AG20443 (cell line): ENCODE results near the gene MAPK7.

Experiments
- DNase-seq: peaks from one replicate; pipeline ENCODE4 v3.0.0; 2012; ENCODE audit warnings: low spot score, mixed read lengths

Gene MAPK7

DNA sequence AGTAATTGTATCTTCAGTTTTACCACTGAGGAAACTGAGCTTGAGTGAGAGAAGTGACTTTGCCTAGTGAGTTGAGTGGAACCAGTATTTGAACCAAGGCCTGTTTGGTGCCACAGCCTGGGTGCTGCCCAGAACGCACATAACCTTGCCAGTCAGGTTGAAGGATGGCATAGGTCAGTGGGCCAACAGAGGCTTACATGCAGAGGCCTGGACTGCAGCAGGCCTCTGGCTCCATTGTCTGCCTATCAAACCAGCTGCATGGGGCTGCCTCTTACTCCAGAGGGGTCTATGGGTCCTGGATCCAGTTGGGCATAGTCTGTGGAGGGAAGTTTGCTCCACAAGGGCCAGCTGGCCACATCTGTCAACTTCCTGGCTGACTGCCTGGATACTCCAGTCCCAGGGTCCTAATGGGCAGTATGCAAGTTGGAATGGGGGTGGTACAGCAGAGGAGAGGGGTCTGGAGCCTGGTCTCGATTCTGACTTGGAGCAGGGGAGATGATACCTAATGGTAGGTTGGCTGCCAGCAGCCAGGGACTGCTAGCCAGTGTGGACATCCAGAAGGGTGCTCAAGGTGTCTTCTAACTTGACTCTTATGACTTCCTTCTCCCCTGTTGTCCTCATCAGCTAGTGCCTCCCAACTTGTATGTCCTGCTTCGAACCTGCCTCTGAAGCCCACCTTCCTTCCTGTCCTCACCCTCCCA is 21.6 kb downstream of the MAPK7 start:
- DNase-seq = no peak

DNA sequence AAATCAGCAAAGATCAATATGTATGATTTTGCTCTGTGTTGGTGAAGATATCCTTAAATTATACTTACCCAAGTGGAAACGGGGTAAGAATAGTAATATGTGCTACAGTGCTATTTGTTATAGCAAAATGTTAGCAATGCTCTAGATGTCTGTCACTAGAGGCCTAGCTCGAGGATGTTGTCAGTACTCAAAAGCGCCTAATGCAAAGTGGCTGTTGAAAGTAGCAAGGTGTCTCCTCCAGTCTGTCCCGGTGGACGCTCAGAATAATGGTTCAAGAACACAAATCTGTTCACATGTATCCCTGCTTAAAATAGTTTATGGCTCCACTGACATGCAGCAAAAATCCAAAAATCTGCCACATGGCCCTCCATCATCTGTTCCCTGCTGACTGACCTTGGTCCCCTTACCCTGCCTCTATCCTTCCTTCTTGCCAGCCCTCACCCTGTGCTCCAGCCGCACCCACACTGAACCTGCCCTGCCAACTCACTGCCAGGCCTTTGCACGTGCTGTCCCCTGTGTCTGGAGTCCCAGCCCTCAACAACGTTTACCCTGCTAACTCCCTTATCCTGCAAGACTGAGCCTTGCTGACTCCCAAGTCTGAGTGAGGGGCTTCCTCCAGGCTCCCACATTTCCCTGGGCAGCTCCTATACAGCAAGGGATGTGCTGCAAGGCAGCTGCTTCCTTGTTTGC is 23.2 kb downstream of the MAPK7 start:
- DNase-seq = no peak

DNA sequence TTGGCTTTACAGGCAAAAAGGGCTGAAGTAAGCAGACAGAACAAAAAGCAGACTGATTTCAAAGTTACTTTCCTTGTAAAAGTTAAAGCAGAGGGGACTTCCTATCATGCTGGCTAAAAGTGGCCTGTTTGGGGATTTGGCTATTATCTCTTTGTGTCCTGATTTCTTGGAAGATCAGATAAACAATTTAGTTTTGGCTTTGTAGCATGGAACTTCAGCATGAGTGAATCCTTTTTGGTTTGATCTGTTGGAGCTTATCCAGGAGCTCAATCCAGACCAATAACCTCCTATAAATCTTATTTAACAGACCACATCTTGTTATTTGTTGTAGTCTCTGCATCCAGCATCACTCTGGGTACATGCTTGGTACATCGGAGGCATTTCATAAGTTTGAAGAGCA is 23.9 kb downstream of the MAPK7 start:
- DNase-seq = no peak

DNA sequence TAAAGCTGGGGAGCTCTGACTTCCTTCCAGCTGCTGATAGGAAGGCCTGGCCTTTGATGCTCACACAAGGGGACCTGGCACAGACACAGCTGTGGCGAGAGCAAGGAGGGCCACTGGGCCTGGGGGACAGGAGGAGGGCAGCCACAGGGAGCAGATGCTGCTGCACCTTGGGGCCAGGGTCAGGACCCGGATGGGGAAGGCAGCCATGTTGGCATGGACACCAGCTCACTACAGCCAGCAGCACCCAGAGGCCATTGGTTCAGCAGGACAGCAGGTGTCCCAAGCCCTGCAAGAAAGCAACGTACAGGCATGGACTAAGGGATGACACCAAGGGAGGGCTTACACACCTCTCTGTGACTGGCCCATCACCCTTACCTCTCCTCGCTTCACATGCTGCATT is 24.7 kb downstream of the MAPK7 start:
- no peak for DNase-seq

DNA sequence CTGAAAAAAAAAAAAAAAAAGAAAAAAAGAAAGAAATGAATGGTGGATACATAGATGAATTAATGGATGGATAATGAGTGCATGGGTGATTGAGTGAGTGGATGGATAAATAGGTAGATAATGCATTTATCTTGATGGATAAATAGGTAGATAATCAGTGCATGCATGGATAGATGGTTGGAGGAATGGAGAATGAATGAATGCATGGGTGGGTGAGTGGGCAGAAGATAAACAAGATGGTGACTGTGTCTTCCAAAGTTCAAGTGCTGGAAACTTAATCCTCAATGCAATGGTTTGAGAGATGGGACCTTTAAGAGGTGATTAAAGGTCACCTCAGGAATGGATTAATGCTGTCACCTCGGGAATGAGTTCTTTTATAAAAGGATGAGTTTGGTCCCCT is 26.0 kb downstream of the MAPK7 start:
- DNase-seq = no peak

DNA sequence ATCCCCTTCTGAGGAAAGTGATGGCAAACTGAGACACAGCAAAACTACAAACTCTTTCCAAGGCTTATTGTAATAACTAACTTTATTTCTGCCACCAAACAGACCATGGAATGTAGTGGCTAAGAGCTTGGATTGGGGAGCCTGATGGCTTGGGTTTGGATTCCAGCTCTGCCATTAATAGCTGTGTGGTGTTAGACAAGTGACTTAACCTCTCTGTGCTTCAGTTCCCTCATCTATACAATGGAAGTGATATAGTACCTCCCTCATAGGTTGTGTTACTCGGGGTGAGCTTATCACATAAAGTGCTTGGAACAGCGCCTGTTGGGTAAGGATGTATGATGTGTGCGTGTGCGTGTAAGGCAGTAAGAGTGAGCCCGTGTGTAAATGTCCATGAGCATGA is 26.8 kb downstream of the MAPK7 start:
- DNase-seq = no peak

DNA sequence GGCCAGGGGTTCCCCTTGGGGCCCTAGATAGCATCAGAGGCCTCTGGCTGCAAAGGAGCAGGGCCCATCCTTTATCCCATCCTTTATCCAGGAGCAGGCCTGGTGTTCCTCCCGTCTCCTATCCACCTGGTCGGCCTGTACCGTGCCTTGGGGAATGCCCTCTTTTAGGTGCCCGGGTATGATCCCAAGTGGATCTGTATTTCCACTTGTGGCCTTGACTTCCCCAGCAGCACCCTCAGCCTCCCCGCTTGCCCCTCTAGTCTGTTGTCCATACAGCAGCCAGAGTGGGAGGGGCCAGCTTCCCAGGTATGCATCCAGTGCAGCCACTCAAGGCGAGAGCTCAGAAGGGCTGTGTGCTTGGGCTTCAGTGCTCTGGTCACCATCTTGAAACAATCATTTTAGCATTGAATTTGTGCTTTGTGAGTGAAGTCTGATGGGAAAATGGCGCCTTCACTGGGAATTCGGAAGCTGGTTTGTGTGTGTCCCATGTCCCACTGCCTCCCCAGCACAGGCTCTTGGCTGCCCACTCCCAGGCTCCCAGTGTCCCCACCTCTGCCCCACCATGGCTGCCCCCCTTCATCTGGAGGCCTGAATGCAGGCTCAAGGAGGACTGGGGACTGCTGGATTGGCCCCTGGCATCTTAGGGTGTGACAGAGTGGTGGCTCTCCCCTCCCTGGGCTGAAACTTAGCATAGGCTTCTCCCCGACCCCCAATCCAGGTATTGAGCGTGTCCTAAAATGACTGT is 29.5 kb downstream of the MAPK7 start:
- DNase-seq = no peak

DNA sequence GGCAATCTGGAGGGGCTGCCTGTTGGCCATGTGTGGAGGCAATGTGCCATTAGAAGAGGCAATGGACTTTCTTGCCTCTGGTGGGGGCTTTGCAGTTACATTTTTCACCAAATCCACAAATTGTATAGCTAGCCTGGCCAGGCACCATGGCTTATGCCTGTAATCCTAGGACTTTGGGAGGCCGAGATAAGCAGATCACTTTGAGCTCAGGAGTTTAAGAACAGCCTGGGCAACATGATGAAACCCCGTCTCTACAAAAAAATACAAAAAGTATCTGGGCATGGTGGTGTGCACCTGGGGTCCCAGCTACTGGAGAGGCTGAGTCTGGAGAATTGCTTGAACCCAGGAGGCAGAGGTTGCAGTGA is 30.0 kb downstream of the MAPK7 start:
- no peak for DNase-seq

DNA sequence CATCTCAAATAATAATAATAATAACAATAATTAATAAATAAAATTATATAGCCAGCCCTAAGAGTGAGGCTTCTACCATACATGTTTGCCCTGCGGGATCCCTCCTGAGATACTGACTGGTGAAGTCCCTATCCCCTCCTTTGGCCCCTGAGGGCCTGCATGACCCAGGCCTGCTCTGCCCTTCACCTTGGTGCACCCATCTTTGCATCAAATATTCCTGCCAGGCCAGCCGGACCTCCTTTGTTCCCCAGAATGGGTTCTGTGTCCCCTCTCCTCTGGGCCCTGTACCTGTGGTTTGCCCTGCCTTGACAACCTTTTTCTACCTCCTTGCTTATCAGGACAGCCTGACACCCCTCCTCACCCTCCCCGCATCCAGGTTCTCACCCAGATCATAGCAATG is 30.8 kb downstream of the MAPK7 start:
- no peak for DNase-seq

DNA sequence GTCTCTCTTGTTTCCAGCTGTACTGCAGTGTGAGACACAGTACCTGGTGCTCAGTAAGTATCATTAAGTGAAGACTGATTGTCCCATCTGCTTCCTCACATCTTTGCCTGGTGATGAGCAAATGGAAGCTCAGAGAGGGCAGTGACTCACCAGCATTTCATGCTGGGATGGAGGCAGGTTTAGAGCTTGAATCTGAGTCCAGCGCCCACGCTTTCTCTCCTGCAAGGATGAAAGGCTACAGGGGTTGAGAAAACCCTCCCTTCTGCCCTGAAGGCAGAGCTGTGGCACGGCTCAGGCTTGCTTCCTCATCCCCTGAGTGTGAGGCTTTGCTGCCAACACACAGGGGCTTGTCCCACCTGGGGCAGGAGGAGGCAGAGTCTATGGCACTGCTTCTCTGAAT is 31.2 kb downstream of the MAPK7 start:
- peak; percentile 71 for DNase-seq

DNA sequence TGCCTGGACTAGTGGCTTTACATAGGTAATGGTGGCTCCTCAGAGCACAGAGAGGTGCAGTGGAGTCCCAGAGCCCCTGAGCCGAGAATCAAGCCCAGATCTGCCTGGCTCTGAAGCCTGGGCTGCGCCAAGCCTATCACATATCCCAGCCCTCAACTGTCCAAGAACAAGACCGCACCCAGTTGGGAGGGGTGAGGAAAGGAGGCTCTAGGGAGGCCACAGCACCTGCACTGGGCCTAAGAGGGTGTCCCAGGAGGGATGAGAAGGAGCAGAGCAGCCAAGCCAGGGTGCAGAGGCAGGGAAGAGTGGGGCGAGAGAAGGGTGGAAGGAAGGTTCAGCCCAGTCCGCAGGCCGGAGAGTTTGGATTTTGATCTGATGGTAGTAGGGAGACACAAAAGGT is 31.8 kb downstream of the MAPK7 start:
- DNase-seq = no peak

DNA sequence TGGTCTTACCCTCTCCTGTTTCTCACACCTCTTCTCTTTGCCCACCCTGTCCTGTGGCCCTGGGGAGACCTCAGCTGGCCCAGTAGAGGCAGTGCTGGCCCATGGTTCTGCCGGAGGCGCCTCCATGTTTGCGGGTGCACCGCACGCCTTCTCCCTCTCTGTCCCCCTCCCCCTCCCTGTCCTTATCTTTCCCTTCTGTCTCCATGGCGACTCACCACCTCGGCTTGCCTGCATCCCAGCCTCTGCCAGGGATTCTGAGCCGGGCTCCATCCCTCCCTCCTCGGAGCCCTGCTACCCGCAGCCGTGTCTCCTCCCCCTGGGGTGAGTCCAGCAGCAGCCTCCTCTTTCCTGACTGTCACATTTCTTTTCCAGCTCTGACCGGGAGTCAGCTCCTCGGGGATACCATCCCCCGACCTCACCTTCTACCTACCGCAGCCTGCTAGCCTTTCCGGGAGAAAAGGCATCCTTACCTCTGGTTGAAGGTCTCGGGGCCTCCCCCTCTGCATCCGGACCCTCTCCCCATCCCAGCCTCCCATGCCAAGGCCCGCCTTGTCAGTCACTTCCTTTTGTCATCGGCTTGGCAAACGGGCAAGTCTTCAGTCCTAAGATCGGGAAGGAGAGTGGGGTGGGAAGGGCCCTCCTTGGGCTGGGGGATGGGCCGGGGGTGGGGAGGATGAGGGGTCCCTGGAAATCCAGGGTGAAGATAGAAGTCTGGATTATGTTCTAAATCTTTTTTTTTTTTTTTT is 32.8 kb downstream of the MAPK7 start, which contains the start of gene RNF112:
Gene RNF112, plus strand, starts transcription at position 358 of the 746 bp plus-strand sequence. Its CDS starts 177 bp downstream, at position 535.
- DNase-seq = peak; percentile 83

DNA sequence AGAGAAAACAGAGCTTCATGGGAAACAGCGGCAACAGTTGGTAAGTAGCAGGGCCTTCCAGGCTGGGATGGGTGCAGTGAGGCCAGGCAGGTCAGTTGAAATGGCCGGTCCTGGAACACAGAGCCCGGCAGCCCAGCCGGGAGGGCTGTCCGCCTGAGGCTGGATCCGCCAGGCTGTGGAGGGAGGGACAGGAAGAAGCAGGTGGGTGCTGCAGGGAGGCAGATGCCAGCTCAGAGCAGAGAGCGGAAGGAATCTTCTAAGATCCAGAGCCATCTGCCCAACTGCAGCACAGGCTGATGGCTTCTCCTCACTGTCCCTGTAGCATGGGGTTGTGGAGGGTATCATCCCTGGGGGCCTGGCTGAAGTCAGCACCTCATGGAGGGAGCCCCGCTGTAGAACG is 33.3 kb downstream of the MAPK7 start:
- no peak for DNase-seq

DNA sequence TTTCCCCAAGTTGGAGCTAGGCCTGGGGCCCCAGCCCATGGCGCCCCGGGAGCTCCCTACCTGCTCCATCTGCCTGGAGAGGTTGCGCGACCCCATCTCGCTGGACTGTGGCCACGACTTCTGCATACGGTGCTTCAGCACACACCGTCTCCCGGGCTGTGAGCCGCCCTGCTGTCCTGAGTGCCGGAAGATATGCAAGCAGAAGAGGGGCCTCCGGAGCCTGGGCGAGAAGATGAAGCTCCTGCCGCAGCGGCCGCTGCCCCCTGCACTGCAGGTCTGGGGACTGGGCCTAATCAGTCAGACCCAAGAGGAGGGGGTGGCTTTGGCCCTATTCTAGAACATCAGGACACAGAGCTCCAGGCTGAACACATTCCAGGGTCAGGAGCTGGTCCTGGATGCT is 34.2 kb downstream of the MAPK7 start:
- DNase-seq = no peak

DNA sequence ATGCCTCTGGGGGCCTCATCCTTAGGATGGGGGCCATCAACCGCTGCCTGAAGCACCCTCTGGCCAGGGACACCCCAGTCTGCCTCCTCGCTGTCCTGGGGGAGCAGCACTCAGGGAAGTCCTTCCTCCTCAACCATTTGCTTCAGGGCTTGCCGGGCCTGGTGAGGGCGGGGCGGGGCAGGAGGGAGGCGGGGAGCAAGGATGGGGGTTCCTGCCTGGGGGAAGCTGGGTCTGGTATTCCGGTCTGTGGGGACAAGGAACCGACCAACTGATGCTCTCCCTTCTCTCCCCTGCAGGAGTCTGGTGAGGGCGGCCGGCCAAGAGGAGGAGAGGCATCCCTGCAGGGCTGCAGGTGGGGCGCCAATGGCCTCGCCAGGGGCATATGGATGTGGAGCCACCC is 34.7 kb downstream of the MAPK7 start:
- no peak for DNase-seq

DNA sequence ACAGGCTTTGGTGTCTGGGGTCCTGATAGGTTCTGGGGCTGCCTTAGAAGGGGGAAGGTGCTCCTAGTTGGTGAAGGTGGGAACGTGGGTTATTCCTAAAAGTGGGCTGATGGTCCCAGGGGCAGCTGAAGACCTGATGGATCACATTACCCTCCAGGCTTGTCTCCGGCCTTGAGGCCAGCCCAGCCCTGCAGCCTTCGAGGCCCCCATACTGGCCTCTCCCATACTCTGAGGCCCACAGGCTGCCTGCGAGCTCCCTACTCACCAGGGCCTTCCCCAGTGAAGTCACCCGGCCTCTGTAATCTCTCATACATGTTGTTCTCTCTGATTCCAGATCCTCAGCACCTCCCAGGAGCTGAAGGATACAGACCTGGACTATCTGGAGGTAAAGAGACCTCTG is 35.5 kb downstream of the MAPK7 start:
- DNase-seq = no peak

DNA sequence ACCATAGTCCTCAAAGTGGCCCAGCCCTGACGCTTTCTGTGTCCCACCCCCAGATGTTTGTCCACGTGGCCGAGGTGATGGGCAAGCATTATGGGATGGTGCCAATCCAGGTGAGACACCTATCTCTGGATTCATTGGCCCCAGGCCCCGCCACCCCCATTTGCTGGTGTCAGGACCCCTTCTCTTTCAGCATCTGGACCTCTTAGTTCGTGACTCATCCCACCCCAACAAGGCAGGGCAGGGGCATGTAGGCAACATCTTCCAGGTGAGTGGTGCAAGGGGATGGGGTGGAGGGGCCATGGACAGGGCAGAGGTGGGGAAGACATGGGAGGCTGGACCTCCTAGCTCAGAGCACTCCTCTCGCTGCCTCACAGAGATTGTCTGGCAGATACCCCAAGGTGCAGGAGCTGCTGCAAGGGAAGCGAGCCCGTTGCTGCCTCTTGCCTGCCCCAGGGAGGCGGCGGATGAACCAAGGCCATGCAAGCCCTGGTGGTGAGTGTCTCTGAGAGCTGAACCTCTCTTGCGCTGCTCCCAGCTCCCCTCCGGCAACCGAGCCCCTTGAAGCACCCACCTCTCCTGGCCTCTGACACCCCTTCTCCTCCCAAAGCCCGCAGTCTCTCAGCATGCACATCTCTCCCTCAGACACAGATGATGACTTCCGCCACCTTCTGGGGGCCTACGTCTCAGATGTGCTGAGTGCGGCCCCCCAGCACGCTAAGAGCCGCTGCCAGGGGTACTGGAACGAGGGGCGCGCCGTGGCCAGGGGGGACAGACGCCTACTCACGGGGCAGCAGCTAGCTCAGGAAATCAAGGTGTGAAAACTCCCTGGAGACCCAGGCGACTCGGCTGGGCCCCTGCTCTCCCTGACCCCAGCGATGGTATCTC is 36.3 kb downstream of the MAPK7 start:
- DNase-seq = no peak

DNA sequence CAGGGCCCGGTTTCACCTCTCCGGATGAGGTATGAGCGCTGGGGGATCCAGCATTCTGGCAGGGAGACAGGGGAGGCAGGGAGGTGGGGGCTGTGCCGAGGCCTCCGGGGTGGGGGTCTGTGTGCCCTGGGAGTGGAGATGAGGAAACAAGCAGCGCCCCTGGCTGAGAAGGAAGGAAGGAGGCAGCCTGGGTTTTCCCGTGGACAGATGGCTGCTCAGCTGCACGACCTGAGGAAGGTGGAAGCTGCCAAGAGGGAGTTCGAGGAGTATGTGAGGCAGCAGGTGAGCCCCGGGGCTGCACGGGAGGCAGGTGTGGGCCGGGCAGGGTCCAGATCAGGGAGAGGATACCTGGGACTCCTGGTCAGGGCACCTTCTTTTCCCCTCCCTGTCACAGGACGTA is 37.0 kb downstream of the MAPK7 start:
- no peak for DNase-seq

DNA sequence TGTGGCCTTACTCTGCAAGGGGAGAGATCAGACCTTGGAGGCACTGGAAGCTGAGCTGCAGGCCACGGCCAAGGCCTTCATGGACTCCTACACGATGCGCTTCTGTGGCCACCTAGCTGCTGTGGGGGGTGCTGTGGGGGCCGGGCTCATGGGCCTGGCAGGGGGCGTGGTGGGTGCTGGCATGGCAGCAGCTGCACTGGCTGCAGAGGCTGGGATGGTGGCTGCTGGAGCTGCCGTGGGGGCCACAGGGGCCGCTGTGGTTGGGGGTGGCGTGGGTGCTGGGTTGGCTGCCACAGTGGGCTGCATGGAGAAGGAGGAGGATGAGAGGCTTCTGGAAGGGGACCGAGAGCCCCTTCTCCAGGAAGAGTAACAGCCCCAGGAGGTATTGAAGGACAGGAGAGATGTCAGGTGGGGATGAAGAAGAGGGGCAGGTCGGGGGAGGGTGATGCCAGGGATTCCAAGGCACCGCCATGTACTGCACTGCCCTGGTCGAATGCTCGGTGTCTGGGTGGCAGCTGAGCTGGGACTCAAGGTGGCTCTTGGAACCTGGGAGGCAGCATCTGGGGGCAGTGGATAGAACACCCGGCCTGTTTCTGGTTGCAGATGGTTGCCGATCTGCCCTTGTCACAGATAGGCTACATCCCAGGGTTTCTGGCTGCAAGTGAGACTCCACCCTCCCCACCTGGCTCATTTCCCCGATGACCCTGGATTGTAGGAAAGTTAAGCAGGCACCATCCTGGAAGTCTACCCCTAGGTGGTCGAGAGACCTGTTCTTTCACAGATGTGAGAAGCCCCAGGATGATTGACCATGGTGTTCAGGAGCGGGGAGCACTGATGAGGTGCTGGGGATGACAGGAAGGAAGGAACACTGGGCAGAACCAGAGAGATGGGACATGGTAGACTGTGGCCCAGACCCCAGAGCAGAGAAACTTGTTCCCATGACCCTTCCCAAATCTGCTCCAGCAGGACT is 37.8 kb downstream of the MAPK7 start:
- DNase-seq = no peak

DNA sequence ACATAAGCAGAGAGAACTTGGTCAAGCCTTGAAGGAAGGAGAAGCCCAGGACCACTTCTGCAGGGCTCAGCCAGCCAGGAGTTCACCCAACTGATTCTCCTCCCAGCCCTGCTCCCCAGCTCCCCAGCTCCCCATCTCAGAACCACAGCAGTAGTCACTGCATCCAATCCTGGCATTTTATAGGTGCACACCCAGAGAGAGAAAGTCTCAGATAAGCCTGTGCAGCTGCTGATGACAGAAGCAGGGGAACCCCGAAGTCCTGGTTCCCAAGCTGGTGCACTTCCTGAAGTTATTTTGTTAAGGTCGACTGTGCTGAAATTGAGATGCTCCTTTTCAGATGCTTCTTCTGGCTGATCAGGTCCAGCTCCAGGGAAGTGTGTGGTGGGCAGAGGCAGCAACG is 39.3 kb downstream of the MAPK7 start:
- DNase-seq = no peak
